Thyroid gland (tissue), 4 donors: ENCODE measurements around the gene PIGO. TPM values are rescaled to one million over a fixed set of nuclear protein-coding genes. Genes with fewer than 3 reads are reported as not detected.

ENCODE experiments used
- DNase-seq, 2 donors: peaks; one replicate each; pipeline ENCODE4 v3.0.0-alpha.2; 2019
- H3K27ac ChIP-seq, 3 donors: fragments of 200-600 bp; sonication (generic); 1 replicate in 2 of 3; 2 replicates in 1 of 3; pipeline ENCODE4 v1.5.1; 2016 to 2019; ENCODE audit warnings: mild to moderate bottlenecking in 1 of 3, moderate library complexity in 1 of 3
- H3K27me3 ChIP-seq: fragments of 200-600 bp; sonication (generic); one replicate; pipeline ENCODE4 v1.5.1; 2019
- H3K36me3 ChIP-seq, 2 donors: fragments of 200-600 bp; sonication (generic); one replicate each; pipeline ENCODE4 v1.5.1; 2016 to 2019
- H3K4me1 ChIP-seq, 2 donors: fragments of 200-600 bp; sonication (generic); one replicate each; pipeline ENCODE4 v1.5.1; 2017 to 2019
- H3K4me3 ChIP-seq, 3 donors: fragments of 200-600 bp; sonication (generic); replicated peaks in 1 of 3; 1 replicate in 2 of 3; 2 replicates in 1 of 3; pipeline ENCODE4 v1.5.1; 2016; ENCODE audit warnings: mild to moderate bottlenecking in 1 of 3
- H3K9me3 ChIP-seq: fragments of 200-600 bp; sonication (generic); one replicate; pipeline ENCODE4 v1.5.1; 2017
- CTCF ChIP-seq, 6 experiments: fragments of 200-600 bp in 3 of 6; fragments of 450-650 bp in 3 of 6; sonication (generic) in 3 of 6; IDR thresholded peaks; one replicate each; pipeline ENCODE4 v1.5.1; 2016 to 2019; ENCODE audit warnings: antibody characterized with exemption in 6 of 6, mild to moderate bottlenecking in 2 of 6, inconsistent platforms in 1 of 6, moderate library complexity in 1 of 6
- POLR2A ChIP-seq, 2 donors: fragments of 450-650 bp; IDR thresholded peaks; one replicate each; pipeline ENCODE4 v1.6.1; 2017; ENCODE audit warnings: antibody characterized with exemption in 2 of 2, mild to moderate bottlenecking in 2 of 2, moderate library complexity in 1 of 2
- WGBS, 2 donors: methylation state at CpG; one replicate each; pipeline ENCODE4 v1.1.5; 2017; 5-methylcytosine and 5-hydroxymethylcytosine counted together
- intact Hi-C: fragments of 100-400 bp; cut with DNase I; formaldehyde crosslinking; loops from one replicate; pipeline ENCODE4 v1.15.1; 2023
- total RNA-seq, 4 donors: library from RNA; depleted of rRNA; stranded (reverse); fragments of >200 nt; gene quantifications; one replicate each; pipeline ENCODE4 v1.2.3, GENCODE V29; 2016

Gene PIGO
- total RNA-seq, 4 donors from 2014 or later: 20.8 to 50.5 (median 39.4) TPM

GRCh38 chr9:35106343-35106730, 9.9 kb upstream of the PIGO start:
- Histone ChIP-seq H3K27me3 (no peaks in the 10 kb centered on the region), H3K4me3 (no peak overlapping the region), H3K36me3 (peaks cover 35 to 39% of the 10 kb centered on the region in 2 donors), H3K9me3 (no peaks in the 10 kb centered on the region), H3K27ac (no peak overlapping the region), H3K4me1 (peaks cover 25 to 26% of the 10 kb centered on the region in 2 donors)
- WGBS, 2 donors: 90 to 94% methylated on average over 7 of the region's 7 CpGs
- DNase-seq: no peak
- intact Hi-C loops: no loop called here
- TF ChIP-seq CTCF (IDR thresholded peaks at IDR 0.05): no peak
- TF ChIP-seq POLR2A (IDR thresholded peaks at IDR 0.05): no peak

- peaks cover 21 to 24% of the 10 kb centered on the region in 2 donors for H3K4me1 ChIP-seq
- no peaks in the 10 kb centered on the region for H3K9me3 ChIP-seq
- peaks cover 37 to 39% of the 10 kb centered on the region in 2 donors for H3K36me3 ChIP-seq
- no peaks in the 10 kb centered on the region for H3K27me3 ChIP-seq
- no peak overlapping the region for H3K27ac ChIP-seq
- WGBS, 2 donors: 91 to 97% methylated on average over 13 of the region's 13 CpGs
- H3K4me3 ChIP-seq: no peak overlapping the region
- DNase-seq: no peak
- intact Hi-C loops: no loop called here
- no peak for TF ChIP-seq POLR2A (IDR thresholded peaks at IDR 0.05)
- TF ChIP-seq CTCF (IDR thresholded peaks at IDR 0.05): no peak
Measured at GRCh38 chr9:35105571-35106342, 9.4 kb upstream of the PIGO start.

GRCh38 chr9:35105126-35105525, 8.7 kb upstream of the PIGO start:
- TF ChIP-seq CTCF (IDR thresholded peaks at IDR 0.05): no peak
- no peak for TF ChIP-seq POLR2A (IDR thresholded peaks at IDR 0.05)
- intact Hi-C loops: no loop called here
- Histone ChIP-seq H3K9me3 (no peaks in the 10 kb centered on the region), H3K4me3 (no peak overlapping the region), H3K27me3 (no peaks in the 10 kb centered on the region), H3K27ac (no peak overlapping the region), H3K36me3 (peaks cover 40 to 43% of the 10 kb centered on the region in 2 donors), H3K4me1 (peaks cover 14 to 18% of the 10 kb centered on the region in 2 donors)
- WGBS, 2 donors: 88 to 92% methylated on average over 12 of the region's 12 CpGs
- DNase-seq: no peak

- no peak overlapping the region for H3K4me3 ChIP-seq
- H3K36me3 ChIP-seq: peaks cover 45 to 48% of the 10 kb centered on the region in 2 donors
- WGBS, 2 donors: 91 to 92% methylated on average over 4 of the region's 4 CpGs
- no peak for TF ChIP-seq POLR2A (IDR thresholded peaks at IDR 0.05)
- no peak for TF ChIP-seq CTCF (IDR thresholded peaks at IDR 0.05)
- H3K27ac ChIP-seq: no peak overlapping the region
- H3K27me3 ChIP-seq: no peaks in the 10 kb centered on the region
- intact Hi-C loops: no loop called here
- no peak for DNase-seq
- H3K9me3 ChIP-seq: no peaks in the 10 kb centered on the region
- H3K4me1 ChIP-seq: peaks cover 14 to 16% of the 10 kb centered on the region in 2 donors
Measured at GRCh38 chr9:35104586-35104985, 8.2 kb upstream of the PIGO start.

- no peak for TF ChIP-seq POLR2A (IDR thresholded peaks at IDR 0.05)
- Histone ChIP-seq H3K27me3 (no peaks in the 10 kb centered on the region), H3K4me1 (peaks cover 14 to 16% of the 10 kb centered on the region in 2 donors), H3K27ac (peak overlapping the region; percentile 51 to 86 (median 72)), H3K4me3 (peak overlapping the region in 1 of 3 donors; percentile 51), H3K9me3 (no peaks in the 10 kb centered on the region), H3K36me3 (peaks cover 48% of the 10 kb centered on the region in 2 donors)
- DNase-seq: no peak
- intact Hi-C loops: no loop called here
- 38% methylated on average over 5 of the region's 5 CpGs for WGBS, 2 donors
Measured at GRCh38 chr9:35103660-35104191, 7.3 kb upstream of the PIGO start.
